ENCODE results near the gene NUP188.

DNA sequence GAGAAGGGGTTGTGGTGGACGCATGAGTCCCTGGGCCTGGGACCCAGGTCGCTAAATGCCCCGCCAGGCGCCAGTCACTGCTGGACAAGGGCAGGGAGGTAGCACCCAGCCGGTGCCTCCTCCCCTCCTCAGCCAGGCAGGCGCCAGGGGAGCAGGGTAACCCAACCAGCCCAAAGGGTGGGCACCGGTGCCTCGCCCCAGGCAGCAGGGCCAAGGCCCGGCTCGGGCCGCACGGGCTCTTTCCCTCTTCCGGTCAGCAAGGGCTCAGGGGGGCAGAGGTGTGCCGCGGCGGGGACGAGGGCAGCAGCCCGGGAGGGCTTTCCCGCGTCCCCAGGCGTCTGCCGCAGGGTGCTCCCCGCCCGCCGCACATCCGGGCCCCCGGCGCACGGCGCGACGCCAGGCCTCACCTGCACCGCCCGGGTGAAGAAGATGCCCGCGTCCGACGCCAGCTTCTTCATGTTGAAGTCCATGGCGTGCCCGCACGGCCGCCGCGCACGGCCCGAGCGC lies 80.2 kb downstream of the NUP188 start:
- TF ChIP-seq EZH2 (IDR thresholded peaks at IDR 0.05) = no peak
- TF ChIP-seq POLR2AphosphoS5 (IDR thresholded peaks at IDR 0.05; ENCODE audit: borderline replicate concordance, low read depth, low read length) = no peak

Measured in SK-N-MC (cell line).